Measurements from ENCODE around the gene NOPCHAP1. TPM values are rescaled to one million over a fixed set of nuclear protein-coding genes. Genes with fewer than 3 reads are reported as not detected.

NOPCHAP1 gene
- total and polyA plus RNA-seq, 10 of the 15 experiments (the other 5 are each of a cell fraction or from before 2014, with no cell fraction given) = 28.0 to 115 (median 40.9) TPM

GRCh38 chr12:104986022-104986941 is at the start of gene NOPCHAP1 (continued):
- TF ChIP-seq RBBP5 (conservative IDR thresholded peaks at IDR 0.05) (no peak), MAX (IDR thresholded peaks at IDR 0.05; ENCODE audit: low read depth, low read length) (peak; percentile 90), POLR2A (IDR thresholded peaks at IDR 0.05; ENCODE audit: low read depth, low read length) (peak; percentile 93), BMI1 (IDR thresholded peaks at IDR 0.05; ENCODE audit: borderline replicate concordance) (no peak), SMAD5 (IDR thresholded peaks at IDR 0.05; ENCODE audit: low read depth) (peak; percentile 46; the same call in 1 of the 2 replicates), TCF12 (IDR thresholded peaks at IDR 0.05; ENCODE audit: low read depth, low read length) (no peak), NRF1 (conservative IDR thresholded peaks at IDR 0.05; ENCODE audit: low read depth, low read length) (peak; percentile 53), NR2C2 (IDR thresholded peaks at IDR 0.05; ENCODE audit: borderline replicate concordance, control insufficient read depth, insufficient read length, low read depth) (no peak), POU2F2 (IDR thresholded peaks at IDR 0.05; ENCODE audit: borderline replicate concordance, low read depth, low read length) (no peak), KDM1A (IDR thresholded peaks at IDR 0.05; ENCODE audit: borderline replicate concordance) (no peak), IKZF1 (conservative IDR thresholded peaks at IDR 0.05) (peak; percentile 90), EZH2 (IDR thresholded peaks at IDR 0.05; ENCODE audit: borderline replicate concordance, control insufficient read depth, low read depth, low read length) (no peak), SUPT20H (IDR thresholded peaks at IDR 0.05; ENCODE audit: borderline replicate concordance, control insufficient read depth, low read depth, low read length) (no peak), MXI1 (IDR thresholded peaks at IDR 0.05; ENCODE audit: low read depth, low read length) (peak; percentile 98), E4F1 (IDR thresholded peaks at IDR 0.05; ENCODE audit: borderline replicate concordance, partially characterized antibody) (no peak), HCFC1 (IDR thresholded peaks at IDR 0.05; ENCODE audit: low read length) (no peak), HDAC2 (IDR thresholded peaks at IDR 0.05) (no peak), CHD1 (IDR thresholded peaks at IDR 0.05; ENCODE audit: low read depth, low read length) (no peak), STAT3 (IDR thresholded peaks at IDR 0.05; ENCODE audit: low read depth, low read length) (no peak), CHD4 (IDR thresholded peaks at IDR 0.05) (no peak), IKZF2 (IDR thresholded peaks at IDR 0.05) (peak; percentile 70 to 75), RELB (IDR thresholded peaks at IDR 0.05; ENCODE audit: low read depth) (peak; percentile 60; the same call in 1 of the 2 replicates)
- TF ChIP-seq, protein P1, sequence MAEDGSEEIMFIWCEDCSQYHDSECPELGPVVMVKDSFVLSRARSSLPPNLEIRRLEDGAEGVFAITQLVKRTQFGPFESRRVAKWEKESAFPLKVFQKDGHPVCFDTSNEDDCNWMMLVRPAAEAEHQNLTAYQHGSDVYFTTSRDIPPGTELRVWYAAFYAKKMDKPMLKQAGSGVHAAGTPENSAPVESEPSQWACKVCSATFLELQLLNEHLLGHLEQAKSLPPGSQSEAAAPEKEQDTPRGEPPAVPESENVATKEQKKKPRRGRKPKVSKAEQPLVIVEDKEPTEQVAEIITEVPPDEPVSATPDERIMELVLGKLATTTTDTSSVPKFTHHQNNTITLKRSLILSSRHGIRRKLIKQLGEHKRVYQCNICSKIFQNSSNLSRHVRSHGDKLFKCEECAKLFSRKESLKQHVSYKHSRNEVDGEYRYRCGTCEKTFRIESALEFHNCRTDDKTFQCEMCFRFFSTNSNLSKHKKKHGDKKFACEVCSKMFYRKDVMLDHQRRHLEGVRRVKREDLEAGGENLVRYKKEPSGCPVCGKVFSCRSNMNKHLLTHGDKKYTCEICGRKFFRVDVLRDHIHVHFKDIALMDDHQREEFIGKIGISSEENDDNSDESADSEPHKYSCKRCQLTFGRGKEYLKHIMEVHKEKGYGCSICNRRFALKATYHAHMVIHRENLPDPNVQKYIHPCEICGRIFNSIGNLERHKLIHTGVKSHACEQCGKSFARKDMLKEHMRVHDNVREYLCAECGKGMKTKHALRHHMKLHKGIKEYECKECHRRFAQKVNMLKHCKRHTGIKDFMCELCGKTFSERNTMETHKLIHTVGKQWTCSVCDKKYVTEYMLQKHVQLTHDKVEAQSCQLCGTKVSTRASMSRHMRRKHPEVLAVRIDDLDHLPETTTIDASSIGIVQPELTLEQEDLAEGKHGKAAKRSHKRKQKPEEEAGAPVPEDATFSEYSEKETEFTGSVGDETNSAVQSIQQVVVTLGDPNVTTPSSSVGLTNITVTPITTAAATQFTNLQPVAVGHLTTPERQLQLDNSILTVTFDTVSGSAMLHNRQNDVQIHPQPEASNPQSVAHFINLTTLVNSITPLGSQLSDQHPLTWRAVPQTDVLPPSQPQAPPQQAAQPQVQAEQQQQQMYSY (CRISPR knock-in tag; IDR thresholded peaks at IDR 0.05) = no peak
